Epithelial cell of esophagus (primary cell): ENCODE measurements around the gene SSBP4.

Source experiments
- DNase-seq: peaks from one replicate; pipeline ENCODE4 v3.0.0; 2010; ENCODE audit warnings: low read depth
- H3K4me3 ChIP-seq: 2 replicates; pipeline ENCODE4 v1.5.1; 2011; ENCODE audit warnings: mild to moderate bottlenecking, low read length, control low read depth
- CTCF ChIP-seq: IDR thresholded peaks from 2 replicates; pipeline ENCODE4 v1.5.1; 2011; ENCODE audit warnings: low read depth, mild to moderate bottlenecking, low read length, control low read depth, inconsistent platforms; ENCODE audit not compliant: insufficient read depth; ENCODE audit errors: missing control alignments

Gene SSBP4

GRCh38 chr19:18432275-18433014 is 13.2 kb downstream of the SSBP4 start:
- no peak for DNase-seq
- TF ChIP-seq CTCF, result no peak
- H3K4me3 ChIP-seq, result no peak overlapping the region

- no peak for DNase-seq
- TF ChIP-seq CTCF, result no peak
- H3K4me3 ChIP-seq, result peak overlapping the region; percentile 13
Measured at GRCh38 chr19:18433015-18433691, 14.0 kb downstream of the SSBP4 start.

DNA sequence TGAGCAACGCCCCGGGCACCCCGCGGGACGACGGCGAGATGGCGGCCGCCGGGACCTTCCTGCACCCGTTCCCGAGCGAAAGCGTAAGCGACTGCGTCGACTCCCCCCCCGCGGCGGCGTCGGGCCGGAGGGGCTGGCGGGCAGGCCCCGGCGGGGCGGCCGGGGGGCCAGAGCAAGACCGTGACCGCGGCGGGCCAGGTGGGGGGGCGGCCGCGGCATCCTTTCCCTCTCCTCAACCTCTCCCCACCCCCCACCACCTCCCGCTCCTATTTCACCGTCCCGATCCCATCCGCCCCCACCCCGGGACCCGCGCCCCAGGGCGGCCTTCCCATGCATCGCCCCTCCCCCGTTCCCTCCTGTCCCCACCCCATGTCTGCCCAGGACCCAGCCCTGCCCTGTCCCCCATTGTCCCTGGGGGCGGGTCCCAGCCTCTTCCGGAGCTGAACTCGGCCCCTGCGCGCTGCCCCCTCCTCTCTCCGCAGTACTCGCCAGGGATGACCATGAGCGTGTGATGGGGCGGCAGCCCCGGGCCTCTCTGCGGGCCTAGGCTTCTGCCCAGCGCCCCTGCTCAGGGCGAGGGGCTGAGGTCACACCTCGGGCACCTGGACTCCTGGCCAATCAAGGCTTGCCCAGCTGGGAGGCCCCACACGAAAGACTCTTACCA is 14.7 kb downstream of the SSBP4 start:
- no peak for TF ChIP-seq CTCF
- H3K4me3 ChIP-seq, result no peak overlapping the region
- DNase-seq, result no peak

- no peak overlapping the region for H3K4me3 ChIP-seq
Measured at GRCh38 chr19:18434411-18435175, 15.4 kb downstream of the SSBP4 start.

DNA sequence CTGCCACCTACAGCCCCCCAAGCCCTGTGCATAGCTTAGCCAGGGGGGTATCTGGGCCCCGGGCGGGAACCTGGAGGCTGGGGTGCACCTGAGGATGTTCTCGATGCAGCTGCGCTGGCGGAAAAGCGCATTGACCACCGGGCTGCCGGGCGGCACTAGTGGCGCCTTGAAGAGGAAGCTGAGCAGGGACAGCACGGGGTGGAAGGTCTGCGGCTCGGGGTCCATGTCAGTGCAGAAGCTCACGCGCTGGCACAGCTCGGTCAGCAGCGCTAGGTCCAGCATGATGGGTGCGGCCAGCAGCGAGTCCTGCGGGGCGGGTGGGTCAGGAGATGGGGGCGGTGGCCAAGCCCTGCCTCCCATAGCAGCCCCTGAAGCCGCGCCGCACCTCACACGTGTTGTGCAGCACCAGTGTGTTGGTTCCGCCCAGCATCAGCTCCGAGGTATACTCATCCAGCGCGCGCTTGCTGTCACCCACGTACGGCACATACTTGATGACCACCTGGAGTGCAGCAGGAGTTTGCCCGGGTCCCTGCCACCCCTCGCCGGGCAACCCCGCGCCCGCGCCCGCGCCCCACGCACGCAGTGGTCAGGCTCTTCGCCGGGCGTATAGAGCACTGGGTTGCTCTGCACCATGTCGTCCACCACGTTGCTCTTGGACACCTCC is 16.1 kb downstream of the SSBP4 start:
- DNase-seq, result no peak
- H3K4me3 ChIP-seq, result no peak overlapping the region
- TF ChIP-seq CTCF, result no peak

More at GRCh38 chr19:18434411-18435175, 15.4 kb downstream of the SSBP4 start:
- TF ChIP-seq CTCF, result no peak
- DNase-seq, result no peak
